Measurements from ENCODE around the gene LMNA.
A peak's percentile ranks its signal among the peaks of the same experiment; 100 is the strongest.
"Not testable (repeated sequence)": the region's sequence is repeated elsewhere in the genome, so short reads cannot be mapped to it uniquely, and the experiment has no call there.

Gene LMNA

GRCh38 chr1:156114101-156114918 lies at the start of gene LMNA:
Gene LMNA, plus strand, starts transcription at chr1:156114711. Its CDS starts 208 bp downstream, at chr1:156114919.
- peak; percentile 72 to 77 for DNase-seq (ENCODE audit: low read depth in 2 of 2)

GRCh38 chr1:156065212-156065611 lies 49.3 kb upstream of the LMNA start:
- no peak for DNase-seq (ENCODE audit: low read depth in 2 of 2)

GRCh38 chr1:156065871-156066270 lies 48.6 kb upstream of the LMNA start:
- no peak for DNase-seq (ENCODE audit: low read depth in 2 of 2)

GRCh38 chr1:156067262-156067661 lies 47.2 kb upstream of the LMNA start:
- no peak for DNase-seq (ENCODE audit: low read depth in 2 of 2)

GRCh38 chr1:156069490-156070455 lies 44.7 kb upstream of the LMNA start:
- DNase-seq (ENCODE audit: low read depth in 2 of 2) = no peak

GRCh38 chr1:156070548-156070947 lies 44.0 kb upstream of the LMNA start:
- no peak for DNase-seq (ENCODE audit: low read depth in 2 of 2)

- DNase-seq (ENCODE audit: low read depth in 2 of 2) = not testable (repeated sequence)
Observed at GRCh38 chr1:156071332-156071816, 43.1 kb upstream of the LMNA start.

- no peak for DNase-seq (ENCODE audit: low read depth in 2 of 2)
Observed at GRCh38 chr1:156072251-156072650, 42.3 kb upstream of the LMNA start.

GRCh38 chr1:156073110-156073687 lies 41.3 kb upstream of the LMNA start:
- DNase-seq (ENCODE audit: low read depth in 2 of 2) = no peak

GRCh38 chr1:156073740-156074139 lies 40.8 kb upstream of the LMNA start:
- no peak for DNase-seq (ENCODE audit: low read depth in 2 of 2)

GRCh38 chr1:156074661-156075060 lies 39.9 kb upstream of the LMNA start:
- no peak for DNase-seq (ENCODE audit: low read depth in 2 of 2)

GRCh38 chr1:156075162-156075561 lies 39.3 kb upstream of the LMNA start:
- no peak for DNase-seq (ENCODE audit: low read depth in 2 of 2)

GRCh38 chr1:156075775-156076204 lies 38.7 kb upstream of the LMNA start:
- DNase-seq (ENCODE audit: low read depth in 2 of 2) = no peak

- no peak for DNase-seq (ENCODE audit: low read depth in 2 of 2)
Observed at GRCh38 chr1:156076609-156077429, 37.7 kb upstream of the LMNA start.

GRCh38 chr1:156077430-156077760 lies 37.1 kb upstream of the LMNA start:
- DNase-seq (ENCODE audit: low read depth in 2 of 2) = no peak

GRCh38 chr1:156078728-156079127 lies 35.8 kb upstream of the LMNA start:
- DNase-seq (ENCODE audit: low read depth in 2 of 2) = no peak

- DNase-seq (ENCODE audit: low read depth in 2 of 2) = no peak
Observed at GRCh38 chr1:156079762-156080161, 34.7 kb upstream of the LMNA start.

GRCh38 chr1:156080241-156080862 lies 34.2 kb upstream of the LMNA start:
- DNase-seq (ENCODE audit: low read depth in 2 of 2) = no peak

- DNase-seq (ENCODE audit: low read depth in 2 of 2) = no peak
Observed at GRCh38 chr1:156080863-156081179, 33.7 kb upstream of the LMNA start.

GRCh38 chr1:156081180-156081916 lies 33.2 kb upstream of the LMNA start:
- DNase-seq (ENCODE audit: low read depth in 2 of 2) = no peak
